GM12873 (cell line): ENCODE measurements around the gene ALDH1L1.
A peak's percentile ranks its signal among the peaks of the same experiment; 100 is the strongest.

ENCODE experiments used
- CTCF ChIP-seq: IDR thresholded peaks from 2 replicates; pipeline ENCODE4 v1.5.1; 2012; ENCODE audit warnings: low read depth, mild to moderate bottlenecking, moderate library complexity, low read length, control low read depth; ENCODE audit not compliant: insufficient read depth; ENCODE audit errors: missing control alignments

The ALDH1L1 gene

GRCh38 chr3:126081618-126082361 is 98.6 kb downstream of the ALDH1L1 start:
- TF ChIP-seq CTCF, result peak; percentile 49

- no peak for TF ChIP-seq CTCF
Observed at GRCh38 chr3:126080970-126081369, 99.4 kb downstream of the ALDH1L1 start.

GRCh38 chr3:126078866-126079265 is 101.5 kb downstream of the ALDH1L1 start:
- TF ChIP-seq CTCF, result no peak

- TF ChIP-seq CTCF, result no peak
Observed at GRCh38 chr3:126077754-126078153, 102.6 kb downstream of the ALDH1L1 start.

GRCh38 chr3:126076140-126076539 is 104.2 kb downstream of the ALDH1L1 start:
- TF ChIP-seq CTCF, result no peak

GRCh38 chr3:126070146-126070545 is 110.2 kb downstream of the ALDH1L1 start:
- TF ChIP-seq CTCF, result no peak

- TF ChIP-seq CTCF, result no peak
Observed at GRCh38 chr3:126067959-126068358, 112.4 kb downstream of the ALDH1L1 start.
